Activated CD8-positive, alpha-beta memory T cell treated with anti-CD3 and anti-CD28 coated beads, Interleukin-2, amount 50 U/mL, for 4 hours (primary cell): ENCODE measurements around the gene AP3S2.
"Not testable (repeated sequence)": the region's sequence is repeated elsewhere in the genome, so short reads cannot be mapped to it uniquely, and the experiment has no call there.

Experiments used
- DNase-seq: peaks from one replicate; pipeline ENCODE4 v3.0.0-alpha.2; 2020

The AP3S2 gene

GRCh38 chr15:89863918-89864317, 29.9 kb downstream of the AP3S2 start:
- DNase-seq = no peak

DNA sequence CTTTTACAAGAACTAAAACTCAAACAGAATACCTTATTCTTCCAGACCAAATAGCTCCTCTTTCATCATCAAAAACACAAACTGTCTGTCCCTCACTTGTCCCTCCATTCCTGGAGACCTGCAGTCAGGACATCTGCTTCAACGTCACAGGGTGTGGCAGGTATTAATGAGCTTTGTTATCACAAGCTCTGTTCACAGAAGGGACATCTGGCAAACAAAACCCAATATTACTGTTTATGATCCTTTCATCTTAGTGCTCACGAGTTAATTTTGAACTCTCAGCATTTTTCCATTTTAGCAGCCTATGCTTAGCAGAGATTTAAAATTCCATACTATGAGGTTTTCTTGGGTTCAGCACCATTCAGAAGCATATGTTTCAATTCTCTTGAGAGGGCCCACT, 32.9 kb downstream of the AP3S2 start:
- DNase-seq = no peak

DNA sequence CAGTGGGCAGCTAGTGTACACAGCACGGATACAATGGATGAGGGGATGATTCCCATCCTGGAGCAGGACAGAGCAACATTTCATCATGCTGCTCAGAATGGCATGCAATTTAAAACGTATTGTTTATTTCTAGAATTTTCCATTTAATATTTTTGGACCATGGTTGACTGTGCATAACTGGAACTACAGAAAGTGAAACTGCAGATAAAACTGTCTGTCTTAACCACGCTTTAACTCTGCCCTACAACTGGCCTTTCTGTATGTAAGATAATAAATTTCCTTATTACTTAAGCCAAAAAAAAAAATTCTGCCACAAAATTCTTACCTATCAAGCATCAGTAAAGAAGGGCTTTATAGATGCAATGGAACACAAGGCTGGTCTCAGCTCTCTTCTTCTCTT, 33.4 kb downstream of the AP3S2 start:
- no peak for DNase-seq

DNA sequence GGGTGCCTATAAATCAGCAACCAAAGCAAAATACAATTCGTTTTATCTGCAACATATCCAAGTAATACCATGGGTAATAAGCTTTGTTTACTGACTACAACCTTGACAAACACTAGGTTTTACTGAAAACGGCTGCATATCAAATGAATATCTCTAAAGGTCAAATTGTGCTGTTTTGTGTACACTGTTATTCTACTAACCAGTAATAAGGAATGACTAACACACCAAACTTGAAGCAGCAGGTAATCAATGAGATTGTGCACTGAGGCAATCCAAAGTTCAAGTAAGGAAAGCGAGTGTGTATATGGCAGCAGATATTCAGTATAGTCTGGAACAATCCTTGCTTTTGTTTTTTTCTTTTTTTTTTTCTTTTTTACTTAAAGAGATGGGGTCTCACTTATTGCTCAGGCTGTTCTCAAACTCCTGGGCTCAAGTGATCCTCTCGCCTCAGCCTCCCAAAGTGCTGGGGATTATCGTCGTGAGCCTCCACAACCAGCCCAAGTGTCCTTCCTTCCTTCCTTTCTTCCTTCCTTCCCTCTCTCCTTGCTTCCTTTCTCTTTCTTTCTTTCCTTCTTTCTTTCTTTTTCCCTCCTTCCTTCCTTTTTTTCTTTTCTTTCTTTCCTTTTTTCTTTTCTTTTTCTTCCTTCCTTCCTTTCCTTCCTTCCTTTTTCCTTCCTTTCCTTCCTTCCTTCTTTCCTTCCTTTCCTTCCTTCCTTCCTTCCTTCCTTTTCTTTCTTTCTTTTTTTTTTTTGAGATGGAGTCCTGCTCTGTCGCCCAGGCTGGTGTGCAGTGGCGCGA, 34.9 kb downstream of the AP3S2 start:
- DNase-seq = no peak

GRCh38 chr15:89857673-89858072, 36.1 kb downstream of the AP3S2 start:
- DNase-seq = no peak

GRCh38 chr15:89855948-89856347, 37.8 kb downstream of the AP3S2 start:
- no peak for DNase-seq

DNA sequence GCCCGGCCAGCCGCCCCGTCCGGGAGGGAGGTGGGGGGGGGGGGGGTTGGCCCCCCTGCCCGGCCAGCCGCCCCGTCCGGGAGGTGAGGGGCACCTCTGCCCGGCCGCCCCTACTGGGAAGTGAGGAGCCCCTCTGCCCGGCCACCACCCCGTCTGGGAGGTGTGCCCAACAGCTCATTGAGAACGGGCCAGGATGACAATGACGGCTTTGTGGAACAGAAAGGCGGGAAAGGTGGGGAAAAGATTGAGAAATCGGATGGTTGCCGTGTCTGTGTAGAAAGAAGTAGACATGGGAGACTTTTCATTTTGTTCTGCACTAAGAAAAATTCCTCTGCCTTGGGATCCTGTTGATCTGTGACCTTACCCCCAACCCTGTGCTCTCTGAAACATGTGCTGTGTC, 38.9 kb downstream of the AP3S2 start:
- DNase-seq = not testable (repeated sequence)

GRCh38 chr15:89852342-89852995, 41.3 kb downstream of the AP3S2 start:
- DNase-seq = no peak

- no peak for DNase-seq
Measured at GRCh38 chr15:89851673-89852341, 42.0 kb downstream of the AP3S2 start.

- DNase-seq = no peak
Measured at GRCh38 chr15:89848970-89849292, 44.9 kb downstream of the AP3S2 start.

- no peak for DNase-seq
Measured at GRCh38 chr15:89847101-89847500, 46.7 kb downstream of the AP3S2 start.

DNA sequence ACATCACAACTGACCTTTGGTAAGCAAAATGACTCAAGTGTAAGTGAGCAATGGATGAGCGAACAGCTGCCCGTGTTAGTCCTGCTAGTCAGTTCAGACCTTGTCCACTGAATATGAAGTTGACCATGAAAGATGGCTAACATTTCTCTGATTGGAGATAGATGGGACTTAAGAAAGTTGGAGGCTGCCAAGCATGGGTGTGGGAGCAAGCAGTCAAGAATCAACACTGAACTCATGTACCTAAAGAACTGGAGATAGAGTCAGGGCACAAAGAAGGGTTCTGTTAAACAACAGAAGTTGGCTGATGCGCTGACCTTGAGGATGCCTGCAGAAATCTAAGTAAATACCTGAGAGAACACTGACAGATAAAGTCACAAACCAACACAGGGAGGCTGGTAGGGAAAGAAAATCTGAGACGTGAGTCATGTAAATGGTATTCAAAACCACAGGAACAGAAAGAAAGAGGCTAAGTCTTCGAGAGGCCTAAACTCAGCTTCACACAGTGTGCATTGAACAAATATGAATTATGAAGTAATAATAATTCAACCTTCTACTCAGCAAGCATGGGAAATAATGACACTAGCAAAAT, 48.4 kb downstream of the AP3S2 start:
- DNase-seq = no peak

DNA sequence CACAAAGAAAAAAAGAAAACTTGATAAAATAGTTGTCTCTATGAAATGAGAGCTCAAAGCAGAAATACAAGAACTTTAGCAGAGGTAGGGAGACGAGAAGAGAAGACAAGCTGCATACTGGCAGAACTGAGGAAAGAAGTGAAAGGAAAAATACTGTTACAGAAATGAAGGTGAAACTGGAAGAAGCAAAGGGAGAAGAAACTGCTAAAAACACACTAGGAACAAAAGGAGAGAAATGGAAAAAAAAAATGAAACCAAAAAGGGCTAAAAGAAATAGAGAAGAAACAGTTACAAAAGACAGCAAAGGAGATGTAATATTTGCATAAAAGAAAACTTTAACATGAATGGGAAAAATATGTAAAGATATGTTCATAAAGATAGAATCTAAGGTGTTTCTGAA, 51.8 kb downstream of the AP3S2 start:
- DNase-seq = no peak

GRCh38 chr15:89841306-89841705, 52.5 kb downstream of the AP3S2 start:
- DNase-seq = no peak

GRCh38 chr15:89839167-89839810, 54.5 kb downstream of the AP3S2 start:
- no peak for DNase-seq

DNA sequence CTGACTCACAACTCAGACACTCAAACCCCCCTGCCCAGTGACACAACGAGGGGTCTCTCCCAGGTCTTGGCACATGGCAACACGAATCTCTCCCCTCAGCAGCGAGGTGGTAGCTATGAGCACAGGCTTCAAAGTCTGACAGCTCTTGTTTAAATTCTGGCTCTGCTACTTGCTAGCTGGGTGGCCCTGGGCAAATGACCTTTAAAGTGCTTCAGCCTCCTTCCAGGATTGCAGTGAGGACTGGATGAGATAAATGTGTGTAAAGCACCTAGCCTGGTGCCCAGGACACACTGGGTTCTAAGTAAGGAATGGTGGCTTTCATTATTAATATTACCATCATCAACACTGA, 56.0 kb downstream of the AP3S2 start:
- DNase-seq = no peak

DNA sequence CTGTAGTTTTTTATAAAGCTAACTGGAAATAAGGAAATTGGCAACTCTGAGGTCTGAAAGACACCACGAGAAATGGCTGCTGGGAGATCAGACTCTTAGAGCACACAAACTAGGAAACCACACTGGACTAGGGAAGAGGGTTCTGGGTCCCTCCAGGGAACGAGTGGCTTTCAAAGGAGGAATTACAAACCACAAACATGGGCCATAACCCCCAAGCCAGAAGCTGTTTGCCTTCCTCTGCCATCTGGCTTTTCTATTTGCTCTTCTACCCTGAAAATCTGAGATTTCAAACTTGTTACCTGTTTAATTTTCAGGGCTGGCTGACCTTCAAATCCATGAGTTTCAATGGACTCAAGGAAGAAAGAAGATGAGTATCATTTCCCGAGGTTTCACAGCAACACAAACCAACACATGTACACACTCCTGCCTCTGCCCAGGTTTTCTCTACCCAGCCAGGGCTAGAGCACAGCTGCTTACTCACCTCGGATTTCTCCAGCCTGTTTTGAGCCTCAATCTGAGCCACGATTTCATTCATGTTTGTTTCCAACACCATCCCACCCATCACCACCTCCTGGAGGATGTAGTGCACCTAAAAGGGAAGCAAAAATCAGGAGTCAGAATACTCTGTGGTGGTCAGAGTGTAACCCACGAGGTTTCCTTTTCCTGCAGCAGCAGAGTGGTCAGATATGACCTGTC, 56.5 kb downstream of the AP3S2 start:
- DNase-seq = no peak

DNA sequence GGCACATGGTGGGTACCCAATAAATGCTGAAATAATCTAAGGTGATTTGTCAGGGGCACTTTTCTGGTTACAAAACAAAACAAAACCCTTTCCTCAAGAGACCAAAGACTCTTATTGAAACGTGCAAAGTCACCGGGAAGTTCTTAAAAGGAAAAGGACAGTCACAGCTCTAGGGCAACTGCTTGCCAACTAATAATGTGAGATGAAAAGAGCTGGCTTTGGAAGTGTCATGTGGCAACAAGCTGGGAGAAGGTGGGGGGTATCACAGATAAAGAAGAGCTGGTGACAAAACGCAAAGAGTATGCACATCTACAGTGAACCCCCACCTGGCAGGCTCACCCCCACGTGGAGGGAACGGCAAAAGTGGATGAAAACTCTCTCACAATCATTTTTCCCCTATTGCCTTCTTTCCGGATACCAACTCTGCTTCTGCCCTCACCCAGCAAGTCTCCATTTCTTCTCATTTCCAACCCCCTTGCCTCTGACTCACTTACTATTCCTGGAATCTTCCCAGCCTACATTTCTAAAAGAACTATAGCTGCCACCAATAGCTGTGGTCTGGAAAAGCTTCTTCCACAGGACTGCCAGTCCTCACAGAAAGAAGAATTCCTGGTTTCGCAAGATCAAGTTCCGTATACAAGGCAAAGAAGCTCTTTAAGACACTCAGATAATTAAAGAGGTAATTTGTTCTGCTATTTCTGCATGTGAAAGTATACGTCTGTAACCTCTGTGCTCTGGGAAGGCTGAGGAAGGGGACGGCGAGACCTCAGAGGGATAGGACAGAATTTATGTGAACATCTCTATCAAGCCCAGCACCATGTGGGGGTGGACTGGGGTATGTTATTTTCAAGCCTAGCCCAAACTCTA, 57.3 kb downstream of the AP3S2 start:
- DNase-seq = no peak

- no peak for DNase-seq
Measured at GRCh38 chr15:89835176-89835564, 58.6 kb downstream of the AP3S2 start.

- DNase-seq = not testable (repeated sequence)
Measured at GRCh38 chr15:89834465-89835175, 59.2 kb downstream of the AP3S2 start.

- no peak for DNase-seq
Measured at GRCh38 chr15:89833966-89834365, 59.8 kb downstream of the AP3S2 start.
